Measurements from ENCODE around the gene GPR62. TPM values are rescaled to one million over a fixed set of nuclear protein-coding genes. Genes with fewer than 3 reads are reported as not detected.

Gene GPR62
- total and polyA plus RNA-seq, 9 of the 15 experiments (the other 6 are each of a cell fraction or from before 2014, with no cell fraction given) = not detected

DNA sequence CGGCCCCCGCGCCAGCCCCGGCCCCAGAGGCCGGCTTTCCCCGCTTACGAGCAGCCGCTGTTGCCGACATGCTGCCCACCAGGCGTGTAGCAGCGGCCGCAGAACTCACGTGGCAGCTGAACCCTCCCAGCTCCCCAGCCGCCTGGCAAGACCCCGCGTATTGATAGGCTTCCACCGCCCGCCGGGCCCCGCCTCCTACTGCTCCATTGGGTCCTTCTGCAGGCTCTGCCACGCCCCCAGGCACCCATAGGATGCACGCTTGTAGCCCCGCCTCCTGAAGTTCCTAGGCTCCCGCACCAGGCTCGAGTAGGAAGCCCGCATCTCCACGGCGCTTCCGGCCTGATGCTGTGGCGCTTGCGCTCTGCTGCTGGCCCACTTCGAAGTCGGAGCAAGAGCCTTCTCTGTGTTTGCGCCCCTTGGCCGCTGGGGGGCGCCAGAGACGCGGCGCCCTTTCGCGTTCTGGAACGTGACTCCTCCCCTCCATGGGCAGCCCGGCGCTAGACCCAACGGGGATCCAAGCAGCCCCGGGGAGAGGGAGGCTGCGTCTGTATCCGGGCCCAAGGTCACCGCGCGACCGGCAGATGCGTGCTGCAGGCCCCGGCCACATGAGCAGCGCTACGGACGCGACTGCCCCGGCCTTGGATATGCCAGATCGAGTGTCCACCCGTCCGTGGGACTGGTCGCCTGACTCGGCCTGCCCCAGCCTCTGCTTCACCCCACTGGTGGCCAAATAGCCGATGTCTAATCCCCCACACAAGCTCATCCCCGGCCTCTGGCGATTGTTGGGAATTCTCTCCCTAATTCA is 13.2 kb upstream of the GPR62 start, which contains the start of the genes PARP3 and RRP9 (continued):
- no peak for TF ChIP-seq TEAD2 (tag; IDR thresholded peaks at IDR 0.05)
- peak; percentile 73 for TF ChIP-seq ETV1 (tag; conservative IDR thresholded peaks at IDR 0.05; ENCODE audit: low read depth)
- peak; percentile 82 for TF ChIP-seq BHLHE40 (IDR thresholded peaks at IDR 0.05; ENCODE audit: low read length)
- TF ChIP-seq ZNF780A (CRISPR knock-in tag; IDR thresholded peaks at IDR 0.05) = no peak
- TF ChIP-seq ZBTB9 (CRISPR knock-in tag; IDR thresholded peaks at IDR 0.05) = peak; percentile 50; the same call in 1 of the 2 replicates
- TF ChIP-seq, protein P1, sequence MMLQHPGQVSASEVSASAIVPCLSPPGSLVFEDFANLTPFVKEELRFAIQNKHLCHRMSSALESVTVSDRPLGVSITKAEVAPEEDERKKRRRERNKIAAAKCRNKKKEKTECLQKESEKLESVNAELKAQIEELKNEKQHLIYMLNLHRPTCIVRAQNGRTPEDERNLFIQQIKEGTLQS (IDR thresholded peaks at IDR 0.05) = no peak
- TF ChIP-seq, protein P1 (CRISPR knock-in tag; conservative IDR thresholded peaks at IDR 0.05) = no peak
- no peak for TF ChIP-seq CBX2 (IDR thresholded peaks at IDR 0.05; ENCODE audit: insufficient read depth, low read length, poor library complexity, severe bottlenecking)
- peak; percentile 80 for TF ChIP-seq ARID4B (CRISPR knock-in tag; IDR thresholded peaks at IDR 0.05)
- TF ChIP-seq POLR2AphosphoS5 (IDR thresholded peaks at IDR 0.05; ENCODE audit: control insufficient read depth, insufficient read depth, low read depth, low read length) = no peak
- TF ChIP-seq PRPF4 (IDR thresholded peaks at IDR 0.05; ENCODE audit: insufficient read depth, low read depth, low read length, poor library complexity, severe bottlenecking) = no peak
- peak; percentile 71 for TF ChIP-seq NFYB (IDR thresholded peaks at IDR 0.05; ENCODE audit: extremely low read depth, insufficient read length)
- no peak for TF ChIP-seq XRCC4 (IDR thresholded peaks at IDR 0.05; ENCODE audit: extremely low read depth, insufficient read depth, insufficient read length)
- TF ChIP-seq GABPA (tag; conservative IDR thresholded peaks at IDR 0.05; ENCODE audit: low read depth) = peak; percentile 82
- TF ChIP-seq ZNF274 (IDR thresholded peaks at IDR 0.05; ENCODE audit: borderline replicate concordance, low read depth, low read length) = no peak
- no peak for TF ChIP-seq SMARCB1 (IDR thresholded peaks at IDR 0.05; ENCODE audit: insufficient read length, low read depth)
- TF ChIP-seq SP2 (IDR thresholded peaks at IDR 0.05; ENCODE audit: extremely low read depth, low read depth, low read length, poor library complexity, severe bottlenecking) = peak; percentile 43
- TF ChIP-seq SLC30A9 (CRISPR knock-in tag; IDR thresholded peaks at IDR 0.05) = no peak
- no peak for TF ChIP-seq PPARD (CRISPR knock-in tag; IDR thresholded peaks at IDR 0.05)

Measured in K562 (cell line).